MCF 10A (cell line): ENCODE results near the gene INTS15. TPM values are rescaled to one million over a fixed set of nuclear protein-coding genes. Genes with fewer than 3 reads are reported as not detected.
"Not testable (repeated sequence)": the region's sequence is repeated elsewhere in the genome, so short reads cannot be mapped to it uniquely, and the experiment has no call there.

ENCODE experiments used
- BruUV-seq: library from RNA; stranded (reverse); fragments of 400-500 nt; replicated peaks from 2 replicates; lab custom pipeline; 2021; lab: Mats Ljungman, UMichigan
- CTCF ChIA-PET: fragments of 300-600 bp; sonication (Branson Sonifier 250); formaldehyde crosslinking; extraction: SDS; loops from one replicate; lab custom pipeline; 2021; ENCODE audit warnings: antibody characterized with exemption, inconsistent platforms; lab: Yijun Ruan, JAX
- POLR2A ChIA-PET: fragments of 300-600, 350-650 bp; sonication (Branson Sonifier 250); formaldehyde crosslinking; extraction: SDS; loops from one replicate; lab custom pipeline; 2020; ENCODE audit warnings: antibody characterized with exemption, inconsistent platforms; lab: Yijun Ruan, JAX
- DNase-seq: peaks from one replicate; pipeline ENCODE4 v3.0.0-alpha.2; 2018; ENCODE audit not compliant: unreplicated experiment
- H3K27ac Mint-ChIP-seq: one replicate; pipeline ENCODE4 v1.8.0; 2022; ENCODE audit warnings: mild to moderate bottlenecking, low read depth, mixed read lengths; ENCODE audit not compliant: unreplicated experiment
- H3K27me3 Mint-ChIP-seq: one replicate; pipeline ENCODE4 v1.8.0; 2022; ENCODE audit warnings: mixed read lengths; ENCODE audit not compliant: insufficient read depth, unreplicated experiment
- H3K36me3 Mint-ChIP-seq: one replicate; pipeline ENCODE4 v1.8.0; 2022; ENCODE audit warnings: mild to moderate bottlenecking, moderate library complexity, mixed read lengths; ENCODE audit not compliant: insufficient read depth, unreplicated experiment
- H3K4me1 Mint-ChIP-seq: one replicate; pipeline ENCODE4 v1.8.0; 2022; ENCODE audit warnings: mixed read lengths; ENCODE audit not compliant: insufficient read depth, unreplicated experiment
- H3K4me3 Mint-ChIP-seq: one replicate; pipeline ENCODE4 v1.8.0; 2022; ENCODE audit warnings: mild to moderate bottlenecking, moderate library complexity, mixed read lengths; ENCODE audit not compliant: unreplicated experiment
- H3K9me3 Mint-ChIP-seq: one replicate; pipeline ENCODE4 v1.8.0; 2022; ENCODE audit warnings: mixed read lengths; ENCODE audit not compliant: unreplicated experiment
- CTCF ChIP-seq: fragments of 200-600 bp; IDR thresholded peaks from one replicate; pipeline ENCODE4 v1.8.0; 2022; ENCODE audit warnings: antibody characterized with exemption, mild to moderate bottlenecking; ENCODE audit not compliant: unreplicated experiment
- intact Hi-C: fragments of 100-400 bp; cut with micrococcal nuclease; formaldehyde crosslinking; loops from 2 replicates; pipeline ENCODE4 v1.14.1; 2022
- total RNA-seq: library from RNA; stranded (reverse); gene quantifications from 2 replicates; pipeline ENCODE4 v1.2.3, GENCODE V29; 2022

The INTS15 gene
- total RNA-seq, 1 experiment from 2014 or later: 26.5 TPM

DNA sequence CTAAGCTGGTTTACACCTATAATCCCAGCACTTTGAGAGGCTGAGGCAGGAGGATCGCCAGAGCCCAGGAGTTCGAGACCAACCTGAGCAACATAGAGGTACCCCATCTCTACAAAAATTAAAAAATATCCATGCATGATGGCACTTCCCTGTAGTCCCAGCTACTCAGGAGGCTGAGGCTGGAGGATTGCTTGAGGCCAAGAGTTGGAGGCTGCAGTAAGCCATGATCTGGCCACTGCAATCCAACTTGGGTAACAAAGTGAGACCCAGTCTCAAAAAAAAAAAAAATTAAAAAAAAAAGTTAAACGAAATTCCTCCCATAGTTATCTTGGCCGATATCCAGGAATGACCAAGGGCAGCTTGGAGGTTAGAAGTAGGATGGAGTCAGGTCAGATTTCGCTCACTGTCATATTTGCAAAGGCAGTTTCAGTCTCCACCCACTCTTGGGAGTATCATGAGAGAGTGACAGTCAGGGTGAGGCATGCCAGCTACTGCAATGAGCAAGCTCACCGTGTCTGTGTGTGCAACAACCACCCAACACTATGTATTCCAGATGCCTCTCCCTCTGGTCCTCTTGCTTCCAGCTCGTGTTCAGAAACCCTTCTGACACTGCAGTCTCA is 18.6 kb upstream of the INTS15 start:
- H3K4me3 Mint-ChIP-seq: no peak overlapping the region
- H3K36me3 Mint-ChIP-seq: peaks cover 4% of the 10 kb centered on the region
- H3K9me3 Mint-ChIP-seq: no peaks in the 10 kb centered on the region
- H3K27me3 Mint-ChIP-seq: no peaks in the 10 kb centered on the region
- ChIA-PET POLR2A (interaction anchor here (0.7 kb wide), 1 partner anchor 9 kb away, joined by 4 read pairs; no protein-coding TSS in a partner anchor), CTCF (interaction anchor here (0.6 to 0.8 kb wide), 3 partner anchors 38 to 77 kb away, joined by 3 to 5 read pairs (median 3); no protein-coding TSS in a partner anchor)
- peaks cover 5% of the 10 kb centered on the region for H3K4me1 Mint-ChIP-seq
- peak; percentile 23 for DNase-seq
- intact Hi-C loops: loop anchor here (5.0 kb wide), 1 partner anchor 54 kb away; no protein-coding TSS in a partner anchor
- TF ChIP-seq CTCF: no peak
- BruUV-seq: no TSS peak
- no peak overlapping the region for H3K27ac Mint-ChIP-seq

DNA sequence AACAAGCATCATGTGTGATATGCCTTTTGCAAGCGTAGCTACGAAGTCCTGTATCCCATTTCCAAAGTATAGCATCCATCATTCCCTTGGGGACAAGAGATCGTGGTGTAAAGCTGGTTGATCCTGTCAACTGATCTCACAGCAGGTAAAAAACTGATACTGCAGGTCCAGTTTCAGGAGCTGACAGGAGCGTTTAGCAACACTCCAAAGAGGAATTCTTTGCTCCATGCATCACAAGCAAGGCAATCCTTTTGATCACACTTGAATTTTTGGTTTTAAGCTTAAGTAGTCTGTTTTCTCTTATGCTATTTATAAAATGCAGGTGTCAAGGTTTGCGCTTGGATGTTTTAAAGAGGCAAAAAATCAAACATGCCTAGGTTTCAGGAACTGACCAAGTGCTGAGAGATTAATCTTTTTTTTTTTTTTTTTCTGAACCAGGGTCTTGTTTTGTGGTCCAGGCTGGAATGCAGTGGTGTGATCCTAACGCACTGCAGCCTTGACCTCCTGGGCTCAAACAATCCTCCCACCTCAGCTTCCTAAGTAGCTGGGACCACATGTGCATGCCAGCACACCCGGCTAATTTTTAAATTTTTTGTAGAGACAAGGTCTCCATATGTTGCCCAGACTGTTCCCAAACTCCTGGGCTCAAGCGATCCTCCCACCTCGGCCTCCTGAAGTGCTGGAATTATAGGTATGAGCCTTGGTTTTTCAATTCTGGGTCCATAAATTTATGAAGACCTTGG is 14.4 kb upstream of the INTS15 start:
- CTCF ChIA-PET: interaction anchor here (0.6 to 3.0 kb wide), 7 partner anchors 11 to 978 kb away, joined by 3 to 12 read pairs (median 4); partner anchors contain the start of gene INTS15
- TF ChIP-seq CTCF: no peak
- no peak for DNase-seq
- H3K4me3 Mint-ChIP-seq: peak overlapping the region; percentile 85
- no TSS peak for BruUV-seq
- H3K9me3 Mint-ChIP-seq: no peaks in the 10 kb centered on the region
- POLR2A ChIA-PET: interaction anchor here (0.6 kb wide), 1 partner anchor 114 kb away, joined by 3 read pairs; no protein-coding TSS in a partner anchor
- intact Hi-C loops: no loop called here
- no peaks in the 10 kb centered on the region for H3K27me3 Mint-ChIP-seq
- peaks cover 10% of the 10 kb centered on the region for H3K4me1 Mint-ChIP-seq
- peaks cover 4% of the 10 kb centered on the region for H3K36me3 Mint-ChIP-seq
- no peak overlapping the region for H3K27ac Mint-ChIP-seq

- no peak for DNase-seq
- ChIA-PET CTCF (interaction anchor here (0.6 to 3.0 kb wide), 6 partner anchors 10 to 977 kb away, joined by 3 to 12 read pairs (median 3); no protein-coding TSS in a partner anchor), POLR2A (interaction anchor here (0.7 kb wide), 1 partner anchor 13 kb away, joined by 3 read pairs; the partner anchor contains the start of gene INTS15)
- intact Hi-C loops: no loop called here
- H3K4me1 Mint-ChIP-seq: peaks cover 10% of the 10 kb centered on the region
- H3K36me3 Mint-ChIP-seq: peaks cover 10% of the 10 kb centered on the region
- peak overlapping the region; percentile 95 for H3K27ac Mint-ChIP-seq
- BruUV-seq: TSS peak; percentile 74
- no peaks in the 10 kb centered on the region for H3K27me3 Mint-ChIP-seq
- TF ChIP-seq CTCF: no peak
- H3K4me3 Mint-ChIP-seq: peak overlapping the region; percentile 85
- no peaks in the 10 kb centered on the region for H3K9me3 Mint-ChIP-seq
Observed at GRCh38 chr7:6576024-6576866, 13.6 kb upstream of the INTS15 start.

DNA sequence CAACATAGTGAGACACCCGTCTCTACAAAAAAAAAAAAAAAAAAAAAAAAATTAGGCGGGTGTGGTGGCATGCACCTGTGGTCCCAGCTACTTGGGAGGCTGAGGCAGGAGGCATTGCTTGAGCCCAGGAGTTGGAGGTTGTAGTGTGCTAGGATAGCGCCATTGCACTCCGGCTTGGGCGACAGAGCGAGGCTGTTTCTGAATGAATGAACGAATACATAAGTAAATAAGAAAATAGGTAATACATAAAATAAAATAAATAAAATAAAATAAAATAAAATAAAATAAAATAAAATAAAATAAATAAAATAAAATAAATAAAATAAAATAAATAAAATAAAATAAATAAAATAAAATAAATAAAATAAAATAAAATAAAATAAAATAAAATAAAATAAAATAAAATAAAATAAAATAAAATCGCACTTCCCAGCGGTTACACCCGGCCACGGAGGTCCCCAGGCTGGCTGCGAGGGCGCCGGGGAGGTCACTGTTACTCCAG is 12.9 kb upstream of the INTS15 start:
- BruUV-seq, H3K27me3 Mint-ChIP-seq, H3K9me3 Mint-ChIP-seq, DNase-seq, intact Hi-C loops: not testable (repeated sequence)
- Mint-ChIP-seq H3K36me3 (peaks cover 17% of the 10 kb centered on the region), H3K4me1 (peaks cover 10% of the 10 kb centered on the region), H3K27ac (peak overlapping the region; percentile 95), H3K4me3 (peak overlapping the region; percentile 85)
- ChIA-PET POLR2A (interaction anchor here (0.7 to 1.2 kb wide), 2 partner anchors 11 to 13 kb away, joined by 4 read pairs; partner anchors contain the start of gene INTS15), CTCF (interaction anchor here (0.7 to 1.8 kb wide), 3 partner anchors 13 to 281 kb away, joined by 3 to 15 read pairs (median 4); partner anchors contain the start of gene INTS15)
